ENCODE results near the gene MBNL1. TPM values are rescaled to one million over a fixed set of nuclear protein-coding genes. Genes with fewer than 3 reads are reported as not detected.

MBNL1 gene
- total and polyA plus RNA-seq, 8 donors = 25.7 to 379 (median 155) TPM

DNA sequence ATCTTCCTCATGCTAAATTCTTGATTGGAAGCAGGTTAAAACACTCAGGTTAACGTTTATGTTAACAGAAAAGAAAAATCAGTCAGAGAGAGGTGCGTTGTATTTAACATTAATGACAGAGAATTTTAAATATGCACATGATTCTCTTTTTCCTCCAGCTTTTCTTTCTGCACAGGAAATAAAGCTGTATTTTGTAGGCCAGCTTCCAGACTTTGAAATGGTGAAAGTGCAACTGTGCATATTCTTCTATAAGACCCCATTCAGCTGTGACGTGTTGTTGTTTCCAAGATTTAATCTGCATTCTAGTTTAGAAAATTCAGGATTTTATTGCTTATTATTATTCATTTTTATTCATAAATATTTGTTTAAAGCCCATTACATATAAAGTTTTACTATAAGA lies 11.8 kb downstream of the MBNL1 start:
- H3K9me3 ChIP-seq = no peaks in the 10 kb centered on the region
- 43 to 61% (median 50%) methylated on average over 3 of the region's 3 CpGs for WGBS, 5 donors
- H3K36me3 ChIP-seq = no peaks in the 10 kb centered on the region
- peak overlapping the region in 1 of 5 donors; percentile 59 for H3K27ac ChIP-seq
- intact Hi-C loops (cut with DNase I; ENCODE audit: low total_unique reads) = no loop called here
- H3K27me3 ChIP-seq = no peaks in the 10 kb centered on the region
- H3K4me3 ChIP-seq = no peak overlapping the region
- no peak for DNase-seq
- peaks cover 56 to 97% (median 78%) of the 10 kb centered on the region in 4 donors for H3K4me1 ChIP-seq
- no peak for TF ChIP-seq EP300 (IDR thresholded peaks at IDR 0.05)
- TF ChIP-seq, protein P1, sequence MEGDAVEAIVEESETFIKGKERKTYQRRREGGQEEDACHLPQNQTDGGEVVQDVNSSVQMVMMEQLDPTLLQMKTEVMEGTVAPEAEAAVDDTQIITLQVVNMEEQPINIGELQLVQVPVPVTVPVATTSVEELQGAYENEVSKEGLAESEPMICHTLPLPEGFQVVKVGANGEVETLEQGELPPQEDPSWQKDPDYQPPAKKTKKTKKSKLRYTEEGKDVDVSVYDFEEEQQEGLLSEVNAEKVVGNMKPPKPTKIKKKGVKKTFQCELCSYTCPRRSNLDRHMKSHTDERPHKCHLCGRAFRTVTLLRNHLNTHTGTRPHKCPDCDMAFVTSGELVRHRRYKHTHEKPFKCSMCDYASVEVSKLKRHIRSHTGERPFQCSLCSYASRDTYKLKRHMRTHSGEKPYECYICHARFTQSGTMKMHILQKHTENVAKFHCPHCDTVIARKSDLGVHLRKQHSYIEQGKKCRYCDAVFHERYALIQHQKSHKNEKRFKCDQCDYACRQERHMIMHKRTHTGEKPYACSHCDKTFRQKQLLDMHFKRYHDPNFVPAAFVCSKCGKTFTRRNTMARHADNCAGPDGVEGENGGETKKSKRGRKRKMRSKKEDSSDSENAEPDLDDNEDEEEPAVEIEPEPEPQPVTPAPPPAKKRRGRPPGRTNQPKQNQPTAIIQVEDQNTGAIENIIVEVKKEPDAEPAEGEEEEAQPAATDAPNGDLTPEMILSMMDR (IDR thresholded peaks at IDR 0.05) = no peak
- no peak for TF ChIP-seq POLR2A (IDR thresholded peaks at IDR 0.05)
- no peak for TF ChIP-seq POLR2AphosphoS5 (IDR thresholded peaks at IDR 0.05)

- H3K36me3 ChIP-seq = no peaks in the 10 kb centered on the region
- intact Hi-C loops (cut with DNase I; ENCODE audit: low total_unique reads) = no loop called here
- no peak for DNase-seq
- no peaks in the 10 kb centered on the region for H3K9me3 ChIP-seq
- H3K4me1 ChIP-seq = peaks cover 55 to 94% (median 75%) of the 10 kb centered on the region in 4 donors
- H3K27ac ChIP-seq = peak overlapping the region in 3 of 5 donors; percentile 15 to 59 (median 22)
- no peaks in the 10 kb centered on the region for H3K27me3 ChIP-seq
- TF ChIP-seq, protein P1 (IDR thresholded peaks at IDR 0.05) = no peak
- TF ChIP-seq EP300 (IDR thresholded peaks at IDR 0.05) (no peak), POLR2AphosphoS5 (IDR thresholded peaks at IDR 0.05) (no peak), POLR2A (IDR thresholded peaks at IDR 0.05) (no peak)
- H3K4me3 ChIP-seq = no peak overlapping the region
- 29 to 62% (median 50%) methylated on average over 2 of the region's 2 CpGs for WGBS, 5 donors
Measured at GRCh38 chr3:152281133-152281713, 12.5 kb downstream of the MBNL1 start.

- Histone ChIP-seq H3K4me3 (no peak overlapping the region), H3K4me1 (peaks cover 43 to 91% (median 67%) of the 10 kb centered on the region in 4 donors), H3K27ac (peak overlapping the region in 4 of 5 donors; percentile 23 to 65 (median 45)), H3K9me3 (no peaks in the 10 kb centered on the region), H3K36me3 (no peaks in the 10 kb centered on the region), H3K27me3 (no peaks in the 10 kb centered on the region)
- 33 to 67% (median 57%) methylated on average over 1 of the region's 1 CpG for WGBS, 5 donors
- intact Hi-C loops (cut with DNase I; ENCODE audit: low total_unique reads) = no loop called here
- no peak for DNase-seq
- TF ChIP-seq POLR2A (IDR thresholded peaks at IDR 0.05) (no peak), EP300 (IDR thresholded peaks at IDR 0.05) (no peak), POLR2AphosphoS5 (IDR thresholded peaks at IDR 0.05) (no peak)
- TF ChIP-seq, protein P1 (IDR thresholded peaks at IDR 0.05) = no peak
Measured at GRCh38 chr3:152282813-152283212, 14.1 kb downstream of the MBNL1 start.

DNA sequence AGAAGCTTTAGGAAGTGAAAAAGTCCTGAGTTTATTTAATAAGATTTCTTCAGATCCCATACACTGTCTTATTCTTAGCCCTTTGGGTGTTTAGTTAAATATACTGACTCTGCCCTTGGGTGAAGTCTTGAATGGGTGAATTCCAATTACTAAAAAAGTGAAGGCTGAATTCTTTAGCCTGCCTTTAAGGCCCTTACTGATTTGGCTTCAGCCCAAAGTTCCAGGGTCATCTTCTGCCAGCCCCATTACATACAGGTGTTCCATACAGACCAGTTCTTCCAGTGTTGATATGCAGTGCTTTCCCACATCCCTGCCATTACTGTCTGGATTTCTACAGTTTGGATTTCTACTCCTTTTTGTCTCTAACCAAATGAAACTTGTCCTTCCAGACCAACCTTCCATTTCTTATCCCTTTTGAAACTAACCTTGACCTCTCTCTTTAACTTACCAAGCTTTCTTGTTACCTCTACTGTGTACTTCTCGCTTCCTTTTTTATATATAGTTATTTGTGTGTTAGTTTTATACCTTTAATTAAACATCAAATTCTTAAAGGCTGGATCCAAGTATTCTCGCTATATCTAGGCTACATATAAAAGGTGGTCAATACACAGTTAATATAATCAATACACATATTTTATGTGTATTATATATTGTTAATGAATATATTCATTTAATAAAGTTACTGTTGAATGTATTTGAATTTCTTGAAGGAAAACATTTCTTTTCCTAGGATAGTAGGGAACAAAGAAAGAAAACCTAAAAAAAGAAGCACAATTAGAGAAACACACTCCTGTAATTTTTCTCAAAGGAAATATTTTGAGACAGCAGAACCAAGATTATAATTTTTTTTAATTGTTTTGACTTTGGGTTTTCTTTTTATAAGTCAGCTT lies 15.0 kb downstream of the MBNL1 start:
- Histone ChIP-seq H3K9me3 (no peaks in the 10 kb centered on the region), H3K27me3 (no peaks in the 10 kb centered on the region), H3K27ac (peak overlapping the region in 3 of 5 donors; percentile 23 to 65 (median 52)), H3K4me1 (peaks cover 35 to 91% (median 66%) of the 10 kb centered on the region in 4 donors), H3K36me3 (no peaks in the 10 kb centered on the region), H3K4me3 (no peak overlapping the region)
- TF ChIP-seq POLR2AphosphoS5 (IDR thresholded peaks at IDR 0.05) (no peak), POLR2A (IDR thresholded peaks at IDR 0.05) (no peak), EP300 (IDR thresholded peaks at IDR 0.05) (no peak)
- TF ChIP-seq, protein P1 (IDR thresholded peaks at IDR 0.05) = no peak
- intact Hi-C loops (cut with DNase I; ENCODE audit: low total_unique reads) = no loop called here
- WGBS, 5 donors = 64 to 79% (median 72%) methylated on average over 2 of the region's 2 CpGs
- peak in 1 of 2 donors; percentile 37 for DNase-seq
